HG03135 (cell line): ENCODE data around the gene ARHGAP10.

Source experiments
- ATAC-seq: cut with Tn5 transposase; IDR thresholded peaks from one replicate; pipeline ENCODE4 v1.9.1; 2021; ENCODE audit warnings: mild to moderate bottlenecking, moderate library complexity; ENCODE audit not compliant: unreplicated experiment

ARHGAP10 gene

GRCh38 chr4:148017801-148018200 is 285.9 kb downstream of the ARHGAP10 start:
- no peak for ATAC-seq

- no peak for ATAC-seq
Measured at GRCh38 chr4:148021686-148022085, 289.8 kb downstream of the ARHGAP10 start.

DNA sequence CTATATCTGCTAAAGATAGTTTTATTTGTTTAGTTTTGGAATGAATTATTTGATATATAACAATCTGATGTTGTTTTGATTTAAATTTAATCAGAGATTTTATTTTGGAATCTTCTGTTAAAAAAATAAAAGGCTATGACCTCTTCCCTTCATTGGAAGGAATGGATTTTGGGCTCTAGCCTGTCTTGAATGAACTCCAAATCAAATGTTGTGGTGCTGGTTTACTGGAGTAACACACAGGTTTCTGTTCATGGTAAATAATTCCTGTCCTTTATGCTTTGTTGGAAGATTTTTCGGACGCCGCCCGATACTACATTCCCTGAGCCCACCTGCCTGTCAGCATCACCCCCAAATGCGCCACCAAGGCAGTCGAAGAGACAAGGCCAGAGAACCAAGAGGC is 291.1 kb downstream of the ARHGAP10 start:
- ATAC-seq: no peak

- no peak for ATAC-seq
Measured at GRCh38 chr4:148023512-148024181, 291.8 kb downstream of the ARHGAP10 start.

GRCh38 chr4:148025981-148026380 is 294.1 kb downstream of the ARHGAP10 start:
- no peak for ATAC-seq

DNA sequence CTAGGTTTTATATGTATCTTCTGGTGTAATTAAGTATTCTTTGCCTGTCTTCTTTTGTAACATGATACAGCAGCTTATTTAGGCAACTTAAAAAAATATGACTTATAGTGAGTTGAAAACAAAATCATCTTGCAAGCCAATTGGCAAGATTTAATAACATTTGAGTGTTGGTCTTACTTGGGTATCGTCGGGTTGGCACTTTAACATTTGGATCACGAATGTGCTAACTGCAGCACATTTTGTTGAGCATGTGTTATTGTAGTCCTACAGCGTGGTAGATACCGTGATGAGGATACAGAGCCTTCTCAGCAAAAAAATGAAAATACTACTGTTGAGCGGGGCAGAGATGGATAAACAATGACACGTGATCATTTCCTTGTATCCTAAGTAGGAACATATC is 295.3 kb downstream of the ARHGAP10 start:
- no peak for ATAC-seq

- no peak for ATAC-seq
Measured at GRCh38 chr4:148029781-148030180, 297.9 kb downstream of the ARHGAP10 start.

DNA sequence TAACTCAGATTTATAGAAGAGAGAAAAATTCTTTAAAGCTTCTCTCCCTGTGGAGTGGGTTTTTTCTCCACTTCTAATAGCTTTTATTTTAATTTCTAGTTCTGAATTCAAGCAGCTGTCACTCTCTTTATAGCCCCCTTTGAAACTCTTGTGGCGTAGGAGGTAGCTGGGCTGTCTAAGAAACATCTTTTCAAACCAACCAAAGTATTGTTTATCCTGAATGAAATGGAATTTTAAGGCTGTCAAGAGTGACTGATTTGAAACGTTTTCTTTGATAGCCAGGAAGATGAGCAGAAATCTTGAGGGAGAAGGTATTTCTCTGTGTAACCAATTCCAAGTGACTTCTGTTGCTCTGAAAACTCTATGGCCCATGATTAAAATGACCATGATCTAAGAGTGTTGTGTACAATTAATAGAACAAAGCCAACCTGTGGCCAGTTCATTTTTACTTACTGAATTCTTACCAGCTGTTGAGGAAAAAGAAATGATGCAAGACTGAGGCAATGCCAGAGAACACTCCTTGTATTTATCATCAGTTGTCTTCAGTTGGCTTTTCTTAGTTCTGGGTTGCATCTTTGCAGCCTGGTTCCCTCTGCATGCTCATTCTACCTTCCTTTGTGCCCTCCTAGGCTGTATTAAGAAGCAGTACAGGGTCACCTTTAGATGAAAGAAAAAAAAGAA is 298.4 kb downstream of the ARHGAP10 start:
- no peak for ATAC-seq

DNA sequence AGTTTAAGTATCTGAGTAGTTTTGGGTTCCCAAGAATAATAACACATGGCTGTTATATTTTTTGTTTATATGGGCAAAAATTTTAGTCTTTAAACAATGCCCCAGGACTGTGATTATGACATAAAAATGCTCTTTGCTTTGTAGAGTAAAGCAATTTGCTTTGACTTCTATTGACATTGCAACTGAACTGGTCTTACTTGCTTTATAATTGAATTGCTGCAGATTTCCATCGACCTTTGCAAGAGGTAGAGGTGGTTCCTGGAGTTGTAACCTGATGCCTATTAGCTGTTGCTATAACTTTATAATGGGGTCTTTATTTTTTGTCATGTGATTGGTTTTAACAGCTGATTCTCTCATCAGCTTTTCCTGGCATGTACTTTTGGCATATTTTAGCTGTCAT is 302.9 kb downstream of the ARHGAP10 start:
- ATAC-seq: no peak

DNA sequence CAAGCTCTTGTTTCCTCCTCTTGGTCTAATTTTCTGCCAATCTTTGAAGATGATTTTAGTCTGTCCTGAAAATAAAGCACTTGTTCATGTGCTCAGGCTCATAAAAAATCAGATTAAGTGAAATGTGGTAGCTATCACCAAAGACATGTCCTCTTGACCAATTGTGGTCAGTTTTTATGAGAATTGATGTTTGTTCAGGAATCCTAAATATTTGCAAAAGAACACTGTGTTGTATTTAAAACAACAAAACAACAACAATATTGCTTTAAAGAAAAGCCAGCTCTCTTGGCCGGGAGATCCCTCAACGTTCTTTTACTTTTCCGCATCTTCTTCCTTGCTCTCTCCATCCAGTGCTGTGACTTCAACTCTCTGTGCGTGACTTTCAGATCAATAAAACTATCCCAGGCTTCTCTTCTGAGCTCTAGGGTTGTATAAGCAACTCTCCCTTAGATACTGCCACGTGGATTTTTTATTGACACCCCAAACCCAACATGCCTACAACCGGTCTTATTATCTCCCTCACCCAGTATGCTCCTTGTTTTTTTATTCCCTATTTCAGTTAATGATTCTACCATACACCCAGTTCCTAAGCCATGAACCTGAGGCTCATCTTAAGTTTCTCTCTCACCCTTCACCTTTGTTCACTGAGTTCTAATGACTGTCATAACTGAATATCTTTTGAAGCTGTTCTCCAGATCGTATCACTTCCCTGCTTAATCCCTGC is 309.9 kb downstream of the ARHGAP10 start:
- no peak for ATAC-seq

DNA sequence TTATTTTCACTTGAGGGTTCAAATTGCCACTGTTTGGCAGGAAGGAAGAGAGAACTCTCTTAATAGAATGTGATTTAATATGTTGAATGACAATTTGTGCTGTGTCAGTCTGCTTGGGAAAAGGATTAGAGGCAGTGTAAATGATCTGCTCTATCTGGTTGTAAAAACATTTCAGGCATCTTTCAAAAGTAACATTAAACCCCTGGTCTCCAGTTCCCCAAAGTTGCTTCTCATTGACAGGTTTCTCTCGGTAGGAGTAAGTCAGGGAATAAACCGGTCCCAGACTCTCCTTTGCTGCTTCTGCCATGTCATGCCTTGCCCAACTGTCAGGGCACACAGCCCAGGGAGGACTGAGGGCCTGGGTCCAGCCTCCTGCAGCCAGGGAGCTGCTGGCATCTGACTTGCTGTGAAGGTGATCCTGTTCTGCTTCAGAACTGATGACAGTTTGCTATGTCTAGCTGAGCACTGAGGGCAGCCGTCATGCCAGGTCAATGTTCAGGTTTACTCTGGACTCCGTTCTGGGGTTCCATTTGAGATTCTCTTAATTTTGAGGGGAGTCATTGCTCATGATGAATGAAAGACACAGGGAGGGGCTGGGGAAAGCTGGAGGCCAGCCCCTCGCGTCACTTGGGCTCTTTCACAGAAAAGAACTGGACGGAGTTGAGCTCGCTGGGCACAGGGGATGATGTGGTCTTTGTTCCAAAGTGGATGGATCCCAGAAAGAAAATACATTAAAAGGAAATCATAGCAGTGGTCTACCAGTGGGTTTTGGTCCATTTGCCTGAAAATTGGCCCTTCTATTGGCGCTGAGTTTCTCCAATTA is 312.4 kb downstream of the ARHGAP10 start:
- ATAC-seq: peak; percentile 6

DNA sequence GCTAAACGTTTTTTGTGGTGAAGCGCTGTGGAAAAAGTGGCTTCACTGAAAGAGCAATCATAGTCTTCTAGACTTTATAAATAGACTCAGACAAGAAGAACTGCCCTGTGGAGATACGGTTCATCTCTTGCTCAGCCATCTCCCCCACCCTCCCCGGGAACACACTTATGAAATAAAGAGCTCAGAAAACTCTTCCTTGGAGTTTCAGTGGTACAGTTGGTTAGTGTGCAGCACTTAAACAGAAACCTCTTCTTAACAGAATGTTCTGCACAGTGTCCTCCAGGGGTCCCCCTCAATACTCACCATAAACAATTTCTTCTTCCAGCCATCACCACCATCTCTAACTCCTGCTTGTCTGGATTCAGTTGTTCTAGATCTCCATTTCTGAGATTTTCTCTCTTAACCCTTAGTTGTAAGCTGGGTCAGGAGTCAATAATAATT is 313.0 kb downstream of the ARHGAP10 start:
- ATAC-seq: peak; percentile 95

- ATAC-seq: no peak
Measured at GRCh38 chr4:148048598-148048997, 316.7 kb downstream of the ARHGAP10 start.

DNA sequence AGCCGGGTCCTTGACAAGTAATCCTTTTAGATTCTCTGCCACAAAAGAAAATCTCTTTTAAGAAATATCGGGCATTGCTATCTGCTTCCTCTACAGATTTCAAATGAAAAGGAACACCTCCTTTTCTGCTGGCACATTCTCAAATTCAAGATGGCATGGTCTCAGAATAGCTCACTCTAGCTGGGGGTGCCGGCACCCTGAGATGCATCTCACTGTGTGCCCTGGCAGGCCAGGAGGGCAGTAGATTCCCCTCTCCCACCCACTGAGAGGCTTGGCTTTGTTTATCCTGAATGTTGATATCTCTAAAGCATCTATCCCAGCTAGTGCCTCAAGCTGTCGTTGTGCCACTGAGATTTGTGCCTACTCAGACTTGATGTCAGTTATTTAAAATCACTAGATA is 319.5 kb downstream of the ARHGAP10 start:
- ATAC-seq: no peak

DNA sequence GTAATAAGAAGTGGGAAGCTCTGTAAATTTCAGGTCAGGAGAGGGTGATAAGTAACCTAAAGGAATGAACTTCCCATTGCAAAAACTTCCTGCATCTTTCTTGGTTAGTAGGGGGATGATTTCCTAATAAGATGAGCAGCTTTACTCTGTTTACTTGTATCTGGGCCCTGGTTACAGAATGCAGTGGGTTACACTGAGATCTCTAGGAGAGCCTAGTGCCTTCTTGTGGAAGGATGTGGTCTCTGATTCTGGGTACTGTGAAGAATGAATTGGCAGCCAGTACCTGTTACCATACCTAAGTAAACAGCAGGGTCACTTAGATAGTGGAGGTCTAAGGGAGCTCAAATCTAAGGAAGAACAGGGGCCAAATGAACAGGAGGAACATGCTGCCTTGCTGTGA is 320.6 kb downstream of the ARHGAP10 start:
- ATAC-seq: no peak

DNA sequence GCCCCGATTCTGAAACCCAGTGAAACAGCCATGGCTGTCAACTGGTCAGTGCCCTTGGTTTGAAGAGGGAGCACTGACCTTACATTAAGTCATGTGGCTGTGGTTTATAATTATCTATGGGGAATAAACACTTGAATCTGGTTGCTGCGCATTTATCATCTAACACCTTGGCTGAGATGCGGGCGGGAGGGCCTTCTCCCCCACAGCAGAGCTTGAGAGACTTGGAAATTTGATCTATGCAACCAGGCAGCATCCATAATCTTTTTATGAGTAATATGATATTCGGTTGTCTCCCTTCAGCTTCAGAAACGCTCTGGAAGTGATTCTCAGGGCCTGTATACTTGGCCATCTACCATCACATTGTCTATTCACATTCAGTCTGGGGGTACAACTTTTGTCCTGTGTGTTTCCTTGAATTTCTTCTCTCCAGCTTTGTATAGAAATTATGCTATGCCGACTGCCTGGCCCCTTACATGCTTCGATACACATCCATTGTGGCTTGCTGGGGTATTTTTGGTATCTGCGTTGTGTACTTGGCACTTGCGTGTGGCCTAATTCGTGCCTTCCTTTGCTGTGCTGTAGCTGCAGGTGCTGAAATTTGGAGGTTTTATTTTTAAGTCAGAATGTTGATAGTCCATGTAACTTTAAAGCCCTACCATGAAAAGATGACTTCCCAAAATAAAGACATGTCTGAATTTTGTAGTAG is 321.6 kb downstream of the ARHGAP10 start:
- ATAC-seq: no peak

GRCh38 chr4:148054275-148054674 is 322.4 kb downstream of the ARHGAP10 start:
- ATAC-seq: no peak

DNA sequence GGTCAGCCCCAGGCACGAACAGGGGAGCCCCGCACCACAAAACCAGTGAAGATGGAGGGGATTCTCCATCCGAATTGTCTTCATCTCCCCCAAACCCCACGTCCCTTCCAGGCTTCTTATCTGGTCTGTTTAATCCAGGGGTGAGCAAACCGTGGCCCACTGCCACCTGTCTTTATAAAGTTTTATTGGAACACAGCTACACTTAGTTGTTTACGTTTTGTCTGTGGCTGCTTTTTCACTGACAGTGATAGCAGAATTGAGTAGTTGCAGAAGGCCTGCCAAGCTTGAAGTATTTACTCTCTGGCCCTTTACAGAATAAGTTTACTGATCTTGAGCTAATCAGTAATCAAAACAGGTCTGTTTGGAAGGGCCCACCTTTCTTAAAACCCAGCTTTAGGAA is 324.0 kb downstream of the ARHGAP10 start:
- ATAC-seq: no peak

GRCh38 chr4:148056879-148057278 is 325.0 kb downstream of the ARHGAP10 start:
- ATAC-seq: peak; percentile 88

GRCh38 chr4:148057516-148057915 is 325.6 kb downstream of the ARHGAP10 start:
- peak; percentile 47 for ATAC-seq
